K562 (cell line): Measurements from ENCODE around the gene POLR3G. TPM values are rescaled to one million over a fixed set of nuclear protein-coding genes. Genes with fewer than 3 reads are reported as not detected.

Source experiments
- CREB1 ChIP-seq, 2 experiments: sonication (generic) in 1 of 2; formaldehyde crosslinking in 1 of 2; IDR thresholded peaks; 2 replicates each; pipeline versions ENCODE4 v1.6.1 to v1.8.0; 2012 to 2022; ENCODE audit warnings: inconsistent platforms in 1 of 2, mild to moderate bottlenecking in 1 of 2, missing genetic modification reagents in 1 of 2, moderate library complexity in 1 of 2
- CREM ChIP-seq: IDR thresholded peaks from 2 replicates; pipeline ENCODE4 v1.6.1; 2014; ENCODE audit warnings: antibody characterized with exemption, low read depth
- FOXK2 ChIP-seq, 2 experiments: fragments of 450-650 bp; IDR thresholded peaks in 1 of 2; conservative IDR thresholded peaks in 1 of 2; 2 replicates each; pipeline ENCODE4 v1.6.1; 2016; ENCODE audit warnings: low read depth in 2 of 2, mild to moderate bottlenecking in 1 of 2
- JUN ChIP-seq, 2 experiments: sonication (generic) in 1 of 2; formaldehyde crosslinking in 1 of 2; IDR thresholded peaks; 2 replicates each; pipeline versions ENCODE4 v1.6.1 to v1.8.0; 2012 to 2022; ENCODE audit warnings: borderline replicate concordance in 2 of 2, mild to moderate bottlenecking in 2 of 2, improper control_type of control experiment in 1 of 2, low read depth in 1 of 2, low read length in 1 of 2, missing genetic modification reagents in 1 of 2
- KAT8 ChIP-seq: fragments of 450-650 bp; IDR thresholded peaks from 2 replicates; pipeline ENCODE4 v1.6.1; 2016; ENCODE audit warnings: low read depth, mild to moderate bottlenecking
- KDM1A ChIP-seq, 2 experiments: fragments of 450-650 bp; IDR thresholded peaks; 2 replicates each; pipeline ENCODE4 v1.6.1; 2016; ENCODE audit warnings: mild to moderate bottlenecking in 2 of 2
- LEF1 ChIP-seq: fragments of 450-650 bp; IDR thresholded peaks from 2 replicates; pipeline ENCODE4 v1.6.1; 2016; ENCODE audit warnings: mild to moderate bottlenecking
- NRF1 ChIP-seq, 2 experiments: fragments of 450-650 bp; IDR thresholded peaks in 1 of 2; conservative IDR thresholded peaks in 1 of 2; 2 replicates each; pipeline ENCODE4 v1.6.1; 2014; ENCODE audit warnings: mild to moderate bottlenecking in 2 of 2
- POLR2A ChIP-seq: fragments of 450-650 bp; conservative IDR thresholded peaks from 2 replicates; pipeline ENCODE4 v1.6.1; 2016
- SREBF1 ChIP-seq: fragments of 150-350 bp; IDR thresholded peaks from 2 replicates; pipeline ENCODE4 v1.6.1; 2014; ENCODE audit warnings: antibody characterized with exemption, low read depth, low read length, borderline replicate concordance
- TAF9B ChIP-seq: fragments of 450-650 bp; IDR thresholded peaks from 2 replicates; pipeline ENCODE4 v1.6.1; 2018; ENCODE audit warnings: mild to moderate bottlenecking; ENCODE audit not compliant: partially characterized antibody
- ZBTB33 ChIP-seq: sonication (generic); formaldehyde crosslinking; IDR thresholded peaks from 2 replicates; pipeline ENCODE4 v1.8.1; 2023; ENCODE audit warnings: mild to moderate bottlenecking, missing genetic modification reagents
- ZBTB34 ChIP-seq: fragments of 250-450 bp; sonication (Bioruptor Pico); IDR thresholded peaks from 2 replicates; pipeline ENCODE4 v1.8.0; 2021; ENCODE audit warnings: mild to moderate bottlenecking, moderate library complexity
- polyA plus RNA-seq, 8 experiments: library from polyadenylated mRNA; depleted of rRNA in 4 of 8; stranded (reverse) in 5 of 8; unstranded in 3 of 8; fragments of >200 nt; fragmentation: Nextera tagmentation in 2 of 8; fragmentation: Illumina TruSeq in 1 of 8; extraction: Ambion mirVana in 2 of 8; extraction: Trizol in 1 of 8; gene quantifications; 2 replicates each; pipeline versions ENCODE4 v1.2.1 to v1.2.3, GENCODE V29; 2011 to 2014; ENCODE audit warnings: inconsistent platforms in 1 of 8, missing spikeins in 1 of 8
- total RNA-seq, 7 experiments: library from RNA; depleted of rRNA in 6 of 7; stranded (reverse); fragments of >200 nt in 6 of 7; fragmentation: Illumina TruSeq in 2 of 7; extraction: Trizol in 2 of 7; gene quantifications; 2 replicates each; pipeline versions ENCODE4 v1.2.1 to v1.2.3, GENCODE V29; 2011 to 2021; ENCODE audit warnings: low replicate concordance in 1 of 7
- TF ChIP-seq, protein P1 (sequence below), 2 experiments: fragments of 450-650 bp in 1 of 2; sonication (generic) in 1 of 2; formaldehyde crosslinking; conservative IDR thresholded peaks; 2 replicates each; pipeline versions ENCODE4 v1.4.0 to v1.8.1; 2020 to 2022; ENCODE audit warnings: mild to moderate bottlenecking in 1 of 2, missing genetic modification reagents in 1 of 2

Gene POLR3G
- total and polyA plus RNA-seq, 9 of the 15 experiments (the other 6 are each of a cell fraction or from before 2014, with no cell fraction given): 39.0 to 111 (median 59.0) TPM

DNA sequence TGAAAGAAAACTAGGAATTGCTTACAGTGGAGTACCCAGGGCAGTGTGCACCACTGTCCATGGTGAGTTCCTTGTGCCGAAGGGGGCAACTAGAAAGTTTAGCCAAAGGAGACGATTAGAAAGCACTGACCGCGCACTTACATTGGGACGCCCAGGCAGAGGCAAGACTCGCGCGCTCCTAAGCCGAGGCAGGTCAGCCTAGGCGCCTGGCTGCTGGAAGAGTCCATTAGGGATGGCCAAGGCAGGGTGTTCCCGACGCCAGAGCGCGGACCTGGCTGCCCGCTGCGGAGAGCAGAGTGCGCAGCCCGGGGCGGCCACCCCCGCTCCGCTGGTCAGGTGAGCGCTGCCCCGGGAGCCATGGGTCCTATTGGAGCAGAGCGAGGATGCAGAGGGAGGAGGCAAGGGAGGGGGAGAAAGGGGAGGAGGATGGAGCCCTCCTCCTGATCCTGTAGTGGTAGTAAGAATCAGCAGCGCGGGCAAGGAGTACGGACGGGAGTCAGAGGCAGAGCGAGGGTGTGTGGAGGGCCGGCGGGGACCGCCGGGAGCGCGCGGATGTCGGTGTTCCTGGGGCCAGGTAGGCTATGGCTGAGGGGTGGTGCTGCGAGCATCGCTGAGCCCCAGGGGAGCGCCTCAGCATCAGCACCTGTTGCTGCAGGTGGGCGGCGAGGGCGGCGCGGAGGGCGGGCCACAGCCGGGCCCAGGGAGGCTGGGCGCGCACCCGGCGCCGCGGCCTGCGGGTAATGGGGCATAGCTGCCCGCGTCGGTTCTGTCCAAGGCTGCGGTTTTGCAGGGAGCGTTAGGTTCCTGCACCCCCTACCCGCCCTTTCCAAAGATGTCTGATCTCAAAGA is 83.9 kb downstream of the POLR3G start, which contains the start of gene ADGRV1 (continued):
- TF ChIP-seq ZBTB34 (CRISPR knock-in tag): no peak
- TF ChIP-seq ZBTB33 (CRISPR knock-in tag): peak; percentile 67
- no peak for TF ChIP-seq KAT8
- TF ChIP-seq KDM1A (IDR thresholded peaks at IDR 0.05): peak; percentile 69 to 70; a peak in 3 of 4 replicates
- peak; percentile 58 for TF ChIP-seq TAF9B
- peak; percentile 77; the same call in 1 of the 2 replicates for TF ChIP-seq SREBF1
- TF ChIP-seq NRF1 (conservative IDR thresholded peaks at IDR 0.05 in 1 of 2, IDR thresholded peaks at IDR 0.05 in 1 of 2): peak; percentile 89 to 91
- TF ChIP-seq LEF1: no peak
- TF ChIP-seq FOXK2 (conservative IDR thresholded peaks at IDR 0.05 in 1 of 2, IDR thresholded peaks at IDR 0.05 in 1 of 2; ENCODE audit: low read depth in 2 of 2): peak in 1 of 2 experiments; percentile 99; a peak in 2 of 4 replicates
- peak; percentile 77 for TF ChIP-seq POLR2A
- no peak for TF ChIP-seq JUN (IDR thresholded peaks at IDR 0.05; ENCODE audit: borderline replicate concordance, low read depth, low read length)
- TF ChIP-seq JUN (CRISPR knock-in tag; IDR thresholded peaks at IDR 0.05; ENCODE audit: borderline replicate concordance): no peak
- peak; percentile 52; the same call in 1 of the 2 replicates for TF ChIP-seq CREM
- TF ChIP-seq CREB1 (IDR thresholded peaks at IDR 0.05): peak; percentile 34; the same call in 1 of the 2 replicates
- peak; percentile 52; the same call in 1 of the 2 replicates for TF ChIP-seq CREB1 (CRISPR knock-in tag; IDR thresholded peaks at IDR 0.05)
- TF ChIP-seq, protein P1, sequence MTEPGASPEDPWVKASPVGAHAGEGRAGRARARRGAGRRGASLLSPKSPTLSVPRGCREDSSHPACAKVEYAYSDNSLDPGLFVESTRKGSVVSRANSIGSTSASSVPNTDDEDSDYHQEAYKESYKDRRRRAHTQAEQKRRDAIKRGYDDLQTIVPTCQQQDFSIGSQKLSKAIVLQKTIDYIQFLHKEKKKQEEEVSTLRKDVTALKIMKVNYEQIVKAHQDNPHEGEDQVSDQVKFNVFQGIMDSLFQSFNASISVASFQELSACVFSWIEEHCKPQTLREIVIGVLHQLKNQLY (CRISPR knock-in tag; conservative IDR thresholded peaks at IDR 0.05): no peak
